DOHH2 (cell line): ENCODE measurements around the gene TSGA10.
"Not testable (repeated sequence)": the region's sequence is repeated elsewhere in the genome, so short reads cannot be mapped to it uniquely, and the experiment has no call there.

Experiments
- H3F3A ChIP-seq: fragments of 200-600 bp; sonication (generic), shearing (Covaris generic); 2 replicates; pipeline ENCODE4 v1.6.0; 2016; ENCODE audit warnings: antibody characterized with exemption, mild to moderate bottlenecking; ENCODE audit not compliant: control insufficient read depth, insufficient read depth
- H3K27ac ChIP-seq: fragments of 200-600 bp; sonication (generic); 2 replicates; pipeline ENCODE4 v1.5.1; 2014; ENCODE audit warnings: low read depth, mild to moderate bottlenecking, low read length, moderate library complexity
- H3K27me3 ChIP-seq: fragments of 200-600 bp; sonication (generic); 2 replicates; pipeline ENCODE4 v1.6.1; 2014; ENCODE audit warnings: mild to moderate bottlenecking, low read length, mixed read lengths; ENCODE audit not compliant: control insufficient read depth
- H3K36me3 ChIP-seq: fragments of 200-600 bp; sonication (generic); 2 replicates; pipeline ENCODE4 v1.6.1; 2014; ENCODE audit warnings: mild to moderate bottlenecking, low read length, moderate library complexity, mixed read lengths; ENCODE audit not compliant: control insufficient read depth
- H3K4me1 ChIP-seq: fragments of 200-600 bp; sonication (generic); 2 replicates; pipeline ENCODE4 v1.6.1; 2014; ENCODE audit warnings: mild to moderate bottlenecking, low read length, mixed read lengths; ENCODE audit not compliant: control insufficient read depth
- H3K4me2 ChIP-seq: fragments of 200-600 bp; sonication (generic); 2 replicates; pipeline ENCODE4 v1.6.0; 2014; ENCODE audit warnings: mild to moderate bottlenecking, low read length, moderate library complexity
- H3K4me3 ChIP-seq: fragments of 200-600 bp; sonication (generic); 2 replicates; pipeline ENCODE4 v1.5.1; 2014; ENCODE audit warnings: mild to moderate bottlenecking, low read length, mixed read lengths
- H3K79me2 ChIP-seq: fragments of 200-600 bp; sonication (generic); 2 replicates; pipeline ENCODE4 v1.6.1; 2014; ENCODE audit warnings: mild to moderate bottlenecking, low read length, mixed read lengths; ENCODE audit not compliant: control insufficient read depth
- H3K9me2 ChIP-seq: fragments of 200-600 bp; sonication (generic); replicated peaks from 2 replicates; pipeline ENCODE4 v1.6.1; 2014; ENCODE audit warnings: mild to moderate bottlenecking, low read length, mixed read lengths; ENCODE audit not compliant: control insufficient read depth
- H3K9me3 ChIP-seq: fragments of 200-600 bp; sonication (generic); 2 replicates; pipeline ENCODE4 v1.6.1; 2014; ENCODE audit warnings: antibody characterized with exemption, low read length, mixed read lengths; ENCODE audit not compliant: control insufficient read depth, insufficient read depth
- H4K20me1 ChIP-seq: fragments of 200-600 bp; sonication (generic); 2 replicates; pipeline ENCODE4 v1.6.0; 2014; ENCODE audit warnings: low read depth, mild to moderate bottlenecking, antibody characterized with exemption, low read length, moderate library complexity; ENCODE audit not compliant: control insufficient read depth, insufficient read depth
- EZH2phosphoT487 ChIP-seq: fragments of 200-600 bp; sonication (generic); IDR thresholded peaks from 2 replicates; pipeline ENCODE4 v1.6.1; 2017; ENCODE audit warnings: borderline replicate concordance, mild to moderate bottlenecking, antibody characterized with exemption, low read length, moderate library complexity, mixed read lengths
- TF ChIP-seq, protein P1 (sequence below): fragments of 200-600 bp; sonication (generic); IDR thresholded peaks from one replicate; pipeline ENCODE4 v1.5.1; 2014; ENCODE audit warnings: antibody characterized with exemption, mild to moderate bottlenecking, low read depth, low read length; ENCODE audit not compliant: poor library complexity, severe bottlenecking

The TSGA10 gene

DNA sequence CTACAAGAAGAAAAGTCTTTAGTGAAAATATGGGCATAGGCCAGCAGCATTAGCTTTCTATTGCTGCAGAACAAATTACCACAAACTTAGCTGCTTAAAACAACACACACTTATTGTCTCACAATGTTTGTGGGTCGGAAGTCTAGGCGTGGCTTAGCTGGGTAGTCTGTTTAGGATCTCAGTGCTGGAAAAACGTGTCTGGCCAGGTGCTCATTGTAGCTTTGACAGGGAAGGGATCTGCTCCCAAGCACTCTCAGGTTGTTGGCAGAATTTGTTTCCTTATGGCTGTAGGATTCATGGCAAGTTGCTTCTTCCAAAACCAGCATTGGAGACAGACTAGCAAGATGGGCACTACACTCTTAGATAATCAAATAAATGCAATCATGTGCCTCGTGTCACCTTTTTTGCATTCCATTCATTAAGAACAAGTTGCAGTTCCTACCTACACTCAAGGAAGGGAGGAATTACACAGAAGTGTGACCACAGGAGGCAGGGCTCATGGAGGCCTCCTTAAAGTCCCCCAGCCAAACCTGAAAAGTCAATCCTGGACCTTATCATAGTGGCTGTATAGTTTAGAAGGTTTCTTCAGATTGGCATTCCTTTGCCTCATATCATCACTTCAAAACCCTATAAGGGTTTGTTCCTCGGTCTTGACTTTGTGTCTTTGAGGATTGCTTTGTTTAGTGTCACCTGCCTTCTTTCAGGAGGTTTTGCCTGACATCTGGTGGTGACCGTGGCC is 43.5 kb upstream of the TSGA10 start:
- Histone ChIP-seq H3K9me3 (no peaks in the 10 kb centered on the region), H3K79me2 (no peaks in the 10 kb centered on the region), H3K4me2 (no peak overlapping the region), H4K20me1 (no peaks in the 10 kb centered on the region), H3K4me3 (no peak overlapping the region), H3F3A (no peaks in the 10 kb centered on the region), H3K9me2 (no peaks in the 10 kb centered on the region), H3K27me3 (no peaks in the 10 kb centered on the region), H3K36me3 (peaks cover 34% of the 10 kb centered on the region), H3K27ac (no peak overlapping the region), H3K4me1 (no peaks in the 10 kb centered on the region)
- TF ChIP-seq, protein P1, sequence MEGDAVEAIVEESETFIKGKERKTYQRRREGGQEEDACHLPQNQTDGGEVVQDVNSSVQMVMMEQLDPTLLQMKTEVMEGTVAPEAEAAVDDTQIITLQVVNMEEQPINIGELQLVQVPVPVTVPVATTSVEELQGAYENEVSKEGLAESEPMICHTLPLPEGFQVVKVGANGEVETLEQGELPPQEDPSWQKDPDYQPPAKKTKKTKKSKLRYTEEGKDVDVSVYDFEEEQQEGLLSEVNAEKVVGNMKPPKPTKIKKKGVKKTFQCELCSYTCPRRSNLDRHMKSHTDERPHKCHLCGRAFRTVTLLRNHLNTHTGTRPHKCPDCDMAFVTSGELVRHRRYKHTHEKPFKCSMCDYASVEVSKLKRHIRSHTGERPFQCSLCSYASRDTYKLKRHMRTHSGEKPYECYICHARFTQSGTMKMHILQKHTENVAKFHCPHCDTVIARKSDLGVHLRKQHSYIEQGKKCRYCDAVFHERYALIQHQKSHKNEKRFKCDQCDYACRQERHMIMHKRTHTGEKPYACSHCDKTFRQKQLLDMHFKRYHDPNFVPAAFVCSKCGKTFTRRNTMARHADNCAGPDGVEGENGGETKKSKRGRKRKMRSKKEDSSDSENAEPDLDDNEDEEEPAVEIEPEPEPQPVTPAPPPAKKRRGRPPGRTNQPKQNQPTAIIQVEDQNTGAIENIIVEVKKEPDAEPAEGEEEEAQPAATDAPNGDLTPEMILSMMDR = no peak
- no peak for TF ChIP-seq EZH2phosphoT487

DNA sequence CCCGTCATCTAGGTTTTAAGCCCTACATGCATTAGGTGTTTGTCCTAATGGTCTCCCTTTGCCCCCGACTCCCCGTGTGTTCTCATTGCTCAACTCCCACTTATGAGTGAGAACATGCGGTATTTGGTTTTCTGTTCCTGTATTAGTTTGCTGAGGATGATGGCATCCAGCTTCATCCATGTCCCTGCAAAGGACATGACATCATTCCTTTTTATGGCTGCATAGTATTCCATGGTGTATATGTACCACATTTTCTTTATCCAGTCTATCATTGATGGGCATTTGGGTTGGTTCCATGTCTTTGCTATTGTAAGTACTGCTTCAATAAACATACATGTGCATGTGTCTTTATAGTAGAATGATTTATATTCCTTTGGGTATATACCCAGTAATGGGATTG is 37.6 kb upstream of the TSGA10 start:
- H3K9me2 ChIP-seq, H3K4me2 ChIP-seq, H3K27me3 ChIP-seq, H3K9me3 ChIP-seq, H3K4me1 ChIP-seq, H3K4me3 ChIP-seq, H3F3A ChIP-seq, H3K27ac ChIP-seq, H4K20me1 ChIP-seq: not testable (repeated sequence)
- peaks cover 71% of the 10 kb centered on the region for H3K36me3 ChIP-seq
- H3K79me2 ChIP-seq = peaks cover 25% of the 10 kb centered on the region

DNA sequence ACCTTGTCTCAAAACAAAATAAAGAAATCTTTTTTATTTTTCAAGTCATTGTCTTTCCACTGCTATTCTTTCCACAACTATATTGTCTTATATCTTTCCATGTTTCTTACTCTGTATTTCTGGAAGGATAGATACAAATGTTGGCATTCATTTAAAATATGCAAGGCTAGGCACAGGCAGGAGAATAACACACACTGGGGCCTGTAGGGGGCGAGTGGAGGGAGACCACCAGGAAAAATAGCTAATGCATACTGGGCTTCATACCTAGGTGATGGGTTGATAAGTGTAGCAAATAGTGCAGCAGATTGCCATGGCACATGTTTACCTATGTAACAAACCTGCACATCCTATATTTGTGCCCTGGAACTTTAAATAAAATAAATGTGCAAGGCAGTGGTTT is 35.8 kb upstream of the TSGA10 start:
- H3K9me2 ChIP-seq = no peaks in the 10 kb centered on the region
- H3K4me2 ChIP-seq = no peak overlapping the region
- no peaks in the 10 kb centered on the region for H4K20me1 ChIP-seq
- no peaks in the 10 kb centered on the region for H3K9me3 ChIP-seq
- H3K36me3 ChIP-seq = peaks cover 60% of the 10 kb centered on the region
- no peak for TF ChIP-seq EZH2phosphoT487
- TF ChIP-seq, protein P1 = no peak
- no peaks in the 10 kb centered on the region for H3F3A ChIP-seq
- no peak overlapping the region for H3K4me3 ChIP-seq
- H3K27ac ChIP-seq = no peak overlapping the region
- peaks cover 44% of the 10 kb centered on the region for H3K79me2 ChIP-seq
- no peaks in the 10 kb centered on the region for H3K4me1 ChIP-seq
- no peaks in the 10 kb centered on the region for H3K27me3 ChIP-seq

DNA sequence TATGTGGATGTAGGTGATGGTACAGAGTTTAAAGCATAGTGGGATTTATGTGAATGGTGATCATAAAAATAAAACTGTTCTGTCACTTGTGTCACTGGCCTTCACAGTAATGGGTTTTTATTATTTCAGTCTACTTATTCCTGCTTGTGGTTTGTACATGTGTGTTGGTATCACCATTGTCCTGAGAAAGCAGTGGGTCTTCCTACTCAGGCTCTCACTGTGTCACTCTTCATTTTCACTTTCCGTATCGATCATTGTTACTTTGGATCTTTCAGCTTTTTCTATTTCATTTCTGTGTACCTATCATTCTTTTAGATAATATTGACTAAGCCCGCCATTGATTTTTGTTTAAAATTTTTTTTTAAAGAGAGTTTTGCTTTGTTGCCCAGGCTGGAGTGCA is 33.6 kb upstream of the TSGA10 start:
- no peaks in the 10 kb centered on the region for H3K4me1 ChIP-seq
- H4K20me1 ChIP-seq = peaks cover 6% of the 10 kb centered on the region; the same call in 1 of the 2 replicates
- H3K4me2 ChIP-seq = no peak overlapping the region
- TF ChIP-seq EZH2phosphoT487 = no peak
- TF ChIP-seq, protein P1 = no peak
- H3K9me3 ChIP-seq = no peaks in the 10 kb centered on the region
- H3K4me3 ChIP-seq = no peak overlapping the region
- H3K79me2 ChIP-seq = peaks cover 65% of the 10 kb centered on the region
- H3K36me3 ChIP-seq = peaks cover 51% of the 10 kb centered on the region
- H3K27me3 ChIP-seq = no peaks in the 10 kb centered on the region
- no peaks in the 10 kb centered on the region for H3K9me2 ChIP-seq
- H3K27ac ChIP-seq = no peak overlapping the region
- no peaks in the 10 kb centered on the region for H3F3A ChIP-seq
